ENCODE results near the gene RGS3.

RGS3 gene

DNA sequence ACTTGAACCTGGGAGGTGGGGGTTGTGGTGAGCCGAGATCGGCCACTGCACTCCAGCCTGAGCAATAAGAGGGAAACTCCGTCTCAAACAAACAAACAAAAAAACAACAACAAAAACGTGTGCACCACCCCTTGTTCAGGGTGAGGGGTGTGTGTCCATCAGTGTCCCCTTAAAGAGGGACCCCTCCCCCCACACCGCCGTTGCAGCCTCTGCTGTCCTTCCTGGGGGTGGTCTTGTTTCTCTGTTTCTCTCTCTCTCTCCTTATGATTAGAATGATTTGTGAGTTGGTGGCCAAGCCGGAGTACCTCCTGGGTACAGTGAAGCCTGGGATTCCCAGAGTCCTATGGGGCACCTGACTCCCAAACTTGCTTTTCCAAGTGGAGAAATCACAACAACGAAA lies 49.6 kb downstream of the RGS3 start:
- TF ChIP-seq, protein P1, sequence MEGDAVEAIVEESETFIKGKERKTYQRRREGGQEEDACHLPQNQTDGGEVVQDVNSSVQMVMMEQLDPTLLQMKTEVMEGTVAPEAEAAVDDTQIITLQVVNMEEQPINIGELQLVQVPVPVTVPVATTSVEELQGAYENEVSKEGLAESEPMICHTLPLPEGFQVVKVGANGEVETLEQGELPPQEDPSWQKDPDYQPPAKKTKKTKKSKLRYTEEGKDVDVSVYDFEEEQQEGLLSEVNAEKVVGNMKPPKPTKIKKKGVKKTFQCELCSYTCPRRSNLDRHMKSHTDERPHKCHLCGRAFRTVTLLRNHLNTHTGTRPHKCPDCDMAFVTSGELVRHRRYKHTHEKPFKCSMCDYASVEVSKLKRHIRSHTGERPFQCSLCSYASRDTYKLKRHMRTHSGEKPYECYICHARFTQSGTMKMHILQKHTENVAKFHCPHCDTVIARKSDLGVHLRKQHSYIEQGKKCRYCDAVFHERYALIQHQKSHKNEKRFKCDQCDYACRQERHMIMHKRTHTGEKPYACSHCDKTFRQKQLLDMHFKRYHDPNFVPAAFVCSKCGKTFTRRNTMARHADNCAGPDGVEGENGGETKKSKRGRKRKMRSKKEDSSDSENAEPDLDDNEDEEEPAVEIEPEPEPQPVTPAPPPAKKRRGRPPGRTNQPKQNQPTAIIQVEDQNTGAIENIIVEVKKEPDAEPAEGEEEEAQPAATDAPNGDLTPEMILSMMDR (IDR thresholded peaks at IDR 0.05; ENCODE audit: low read length), result no peak
- TF ChIP-seq EZH2 (IDR thresholded peaks at IDR 0.05; ENCODE audit: borderline replicate concordance, low read length), result no peak
- H2AFZ ChIP-seq (ENCODE audit: low read length), result no peak overlapping the region
- H3K9ac ChIP-seq (ENCODE audit: low read length), result no peak overlapping the region
- no peaks in the 10 kb centered on the region for H3K79me2 ChIP-seq (ENCODE audit: insufficient read depth, low read length)
- H3K4me2 ChIP-seq (ENCODE audit: low read length), result no peak overlapping the region
- no peaks in the 10 kb centered on the region for H3K9me3 ChIP-seq (ENCODE audit: low read length)
- no peak overlapping the region for H3K4me3 ChIP-seq (ENCODE audit: low read depth, low read length, poor library complexity, severe bottlenecking)
- H4K20me1 ChIP-seq (ENCODE audit: insufficient read depth, low read length), result no peaks in the 10 kb centered on the region
- H3F3A ChIP-seq (ENCODE audit: insufficient read depth, low read length), result 0 out of 2 replicates have a peak, but pooled peaks cover 3% of the 10 kb centered on the region
- H3K9me2 ChIP-seq (ENCODE audit: low read depth, low read length), result no peaks in the 10 kb centered on the region
- 0 out of 2 replicates have a peak, but pooled peaks cover 5% of the 10 kb centered on the region for H3K27me3 ChIP-seq (ENCODE audit: insufficient read depth, low read length)
- peaks cover 27% of the 10 kb centered on the region for H3K4me1 ChIP-seq (ENCODE audit: insufficient read depth, low read length, severe bottlenecking)
- no peak overlapping the region for H3K27ac ChIP-seq (ENCODE audit: low read depth, low read length, poor library complexity, severe bottlenecking)
- no peaks in the 10 kb centered on the region for H3K36me3 ChIP-seq (ENCODE audit: insufficient read depth, low read length)

DNA sequence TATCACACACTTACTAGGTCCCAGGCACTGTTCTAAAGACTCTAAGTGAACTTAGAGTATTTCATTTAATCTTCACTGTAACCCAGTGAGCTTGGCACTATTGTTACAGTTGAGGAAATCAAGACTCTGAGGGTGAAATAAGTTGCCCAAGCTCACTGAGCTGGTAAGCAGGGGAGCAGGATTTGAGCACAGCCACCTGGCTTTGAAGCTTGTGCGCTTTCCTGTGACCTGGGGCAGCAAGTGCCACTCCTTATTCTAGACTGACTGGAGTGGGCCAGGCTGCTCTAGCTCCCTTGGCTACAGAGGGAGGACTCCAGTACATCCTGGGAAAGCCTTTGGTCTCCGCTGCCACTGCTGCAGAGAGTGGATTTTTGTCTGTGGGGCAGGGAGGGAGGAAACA lies 50.0 kb downstream of the RGS3 start:
- peaks cover 31% of the 10 kb centered on the region for H3K4me1 ChIP-seq (ENCODE audit: insufficient read depth, low read length, severe bottlenecking)
- H3K79me2 ChIP-seq (ENCODE audit: insufficient read depth, low read length), result no peaks in the 10 kb centered on the region
- H3K4me3 ChIP-seq (ENCODE audit: low read depth, low read length, poor library complexity, severe bottlenecking), result no peak overlapping the region
- TF ChIP-seq, protein P1 (IDR thresholded peaks at IDR 0.05; ENCODE audit: low read length), result no peak
- no peak for TF ChIP-seq EZH2 (IDR thresholded peaks at IDR 0.05; ENCODE audit: borderline replicate concordance, low read length)
- H4K20me1 ChIP-seq (ENCODE audit: insufficient read depth, low read length), result no peaks in the 10 kb centered on the region
- H3F3A ChIP-seq (ENCODE audit: insufficient read depth, low read length), result 0 out of 2 replicates have a peak, but pooled peaks cover 3% of the 10 kb centered on the region
- H3K9ac ChIP-seq (ENCODE audit: low read length), result no peak overlapping the region
- no peak overlapping the region for H3K4me2 ChIP-seq (ENCODE audit: low read length)
- no peak overlapping the region for H2AFZ ChIP-seq (ENCODE audit: low read length)
- no peaks in the 10 kb centered on the region for H3K9me2 ChIP-seq (ENCODE audit: low read depth, low read length)
- no peak overlapping the region for H3K27ac ChIP-seq (ENCODE audit: low read depth, low read length, poor library complexity, severe bottlenecking)
- no peaks in the 10 kb centered on the region for H3K9me3 ChIP-seq (ENCODE audit: low read length)
- H3K36me3 ChIP-seq (ENCODE audit: insufficient read depth, low read length), result no peaks in the 10 kb centered on the region
- 0 out of 2 replicates have a peak, but pooled peaks cover 5% of the 10 kb centered on the region for H3K27me3 ChIP-seq (ENCODE audit: insufficient read depth, low read length)

DNA sequence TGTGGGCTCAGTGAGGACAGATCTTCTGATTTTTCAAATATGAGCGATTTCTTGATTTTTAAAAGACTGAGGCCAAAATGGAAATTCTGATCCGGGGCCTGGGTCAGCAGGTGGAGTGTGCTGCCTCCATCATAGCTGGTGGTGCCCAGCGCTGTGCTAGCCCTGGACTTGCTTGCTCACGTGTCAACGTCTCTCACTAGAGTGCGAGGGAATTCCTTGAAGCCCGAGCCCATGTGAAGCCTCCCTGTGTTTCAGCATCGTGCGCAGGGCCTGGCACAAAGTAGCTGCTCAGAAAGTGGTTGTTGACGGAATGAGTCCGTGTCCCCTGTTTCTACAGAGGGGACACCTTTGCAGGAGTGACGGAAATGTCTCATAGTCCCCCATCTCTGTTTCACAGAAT lies 50.5 kb downstream of the RGS3 start:
- Histone ChIP-seq H3K9me3 (ENCODE audit: low read length) (no peaks in the 10 kb centered on the region), H2AFZ (ENCODE audit: low read length) (no peak overlapping the region), H3K27ac (ENCODE audit: low read depth, low read length, poor library complexity, severe bottlenecking) (no peak overlapping the region), H3K9ac (ENCODE audit: low read length) (no peak overlapping the region), H3K4me3 (ENCODE audit: low read depth, low read length, poor library complexity, severe bottlenecking) (no peak overlapping the region), H3K9me2 (ENCODE audit: low read depth, low read length) (no peaks in the 10 kb centered on the region), H3F3A (ENCODE audit: insufficient read depth, low read length) (0 out of 2 replicates have a peak, but pooled peaks cover 3% of the 10 kb centered on the region), H3K4me1 (ENCODE audit: insufficient read depth, low read length, severe bottlenecking) (peaks cover 32% of the 10 kb centered on the region), H3K27me3 (ENCODE audit: insufficient read depth, low read length) (0 out of 2 replicates have a peak, but pooled peaks cover 5% of the 10 kb centered on the region), H3K36me3 (ENCODE audit: insufficient read depth, low read length) (no peaks in the 10 kb centered on the region), H3K4me2 (ENCODE audit: low read length) (no peak overlapping the region), H3K79me2 (ENCODE audit: insufficient read depth, low read length) (no peaks in the 10 kb centered on the region), H4K20me1 (ENCODE audit: insufficient read depth, low read length) (no peaks in the 10 kb centered on the region)
- TF ChIP-seq, protein P1 (IDR thresholded peaks at IDR 0.05; ENCODE audit: low read length), result no peak
- no peak for TF ChIP-seq EZH2 (IDR thresholded peaks at IDR 0.05; ENCODE audit: borderline replicate concordance, low read length)
